RPMI8226 (cell line): ENCODE results near the gene ABCA8.
"Not testable (repeated sequence)": the region's sequence is repeated elsewhere in the genome, so short reads cannot be mapped to it uniquely, and the experiment has no call there.

ENCODE experiments used
- DNase-seq: peaks from one replicate; pipeline ENCODE4 v3.0.0-alpha.2; 2015

The ABCA8 gene

GRCh38 chr17:68824185-68824584, 131.0 kb downstream of the ABCA8 start:
- DNase-seq: not testable (repeated sequence)

- DNase-seq: no peak
Observed at GRCh38 chr17:68822719-68823289, 132.4 kb downstream of the ABCA8 start.

GRCh38 chr17:68821860-68822696, 133.1 kb downstream of the ABCA8 start:
- DNase-seq: no peak

- no peak for DNase-seq
Observed at GRCh38 chr17:68820825-68821481, 134.2 kb downstream of the ABCA8 start.

DNA sequence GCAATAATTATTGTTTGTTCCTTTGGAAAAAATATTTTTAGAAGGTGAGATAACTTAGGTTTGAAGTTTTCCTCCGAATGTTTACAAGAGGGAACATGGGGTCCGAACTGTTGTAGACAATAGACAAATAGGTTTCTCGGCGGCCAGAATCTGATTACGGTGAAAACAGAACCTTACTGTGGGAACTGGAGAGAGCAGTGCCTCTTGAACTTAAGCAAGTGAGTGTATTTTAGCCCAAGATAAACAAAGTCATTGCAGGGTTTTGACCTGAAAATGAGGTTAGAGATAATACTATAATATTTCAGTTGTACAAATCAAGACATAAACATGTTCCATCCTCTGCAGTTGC, 134.7 kb downstream of the ABCA8 start:
- DNase-seq: no peak

DNA sequence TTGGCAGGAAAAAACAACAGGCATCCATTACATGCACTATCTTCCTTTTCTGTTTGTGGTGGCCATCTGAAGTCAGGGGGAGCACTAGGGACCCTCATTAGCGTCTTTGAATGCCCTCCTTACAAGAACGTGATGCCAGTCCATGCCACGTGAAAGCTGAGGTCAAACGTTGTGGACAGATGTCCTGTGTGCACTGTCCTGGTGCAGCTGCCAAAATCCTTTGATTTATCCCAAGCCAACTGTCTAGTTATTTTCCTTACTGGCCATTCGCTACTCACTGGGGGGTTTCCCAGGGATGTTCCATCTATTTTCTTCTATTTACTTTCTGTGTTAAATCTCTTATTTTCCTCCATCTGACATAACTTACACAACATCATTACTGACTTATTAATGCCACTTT, 135.7 kb downstream of the ABCA8 start:
- no peak for DNase-seq
